HG02840 (cell line): ENCODE data around the gene ZNF213.
A peak's percentile ranks its signal among the peaks of the same experiment; 100 is the strongest.
"Not testable (repeated sequence)": the region's sequence is repeated elsewhere in the genome, so short reads cannot be mapped to it uniquely, and the experiment has no call there.

ENCODE experiments used
- ATAC-seq: cut with Tn5 transposase; IDR thresholded peaks from one replicate; pipeline ENCODE4 v1.9.1; 2021; ENCODE audit warnings: mild to moderate bottlenecking, moderate library complexity, moderate number of reproducible peaks; ENCODE audit not compliant: unreplicated experiment, low FRiP score

ZNF213 gene

DNA sequence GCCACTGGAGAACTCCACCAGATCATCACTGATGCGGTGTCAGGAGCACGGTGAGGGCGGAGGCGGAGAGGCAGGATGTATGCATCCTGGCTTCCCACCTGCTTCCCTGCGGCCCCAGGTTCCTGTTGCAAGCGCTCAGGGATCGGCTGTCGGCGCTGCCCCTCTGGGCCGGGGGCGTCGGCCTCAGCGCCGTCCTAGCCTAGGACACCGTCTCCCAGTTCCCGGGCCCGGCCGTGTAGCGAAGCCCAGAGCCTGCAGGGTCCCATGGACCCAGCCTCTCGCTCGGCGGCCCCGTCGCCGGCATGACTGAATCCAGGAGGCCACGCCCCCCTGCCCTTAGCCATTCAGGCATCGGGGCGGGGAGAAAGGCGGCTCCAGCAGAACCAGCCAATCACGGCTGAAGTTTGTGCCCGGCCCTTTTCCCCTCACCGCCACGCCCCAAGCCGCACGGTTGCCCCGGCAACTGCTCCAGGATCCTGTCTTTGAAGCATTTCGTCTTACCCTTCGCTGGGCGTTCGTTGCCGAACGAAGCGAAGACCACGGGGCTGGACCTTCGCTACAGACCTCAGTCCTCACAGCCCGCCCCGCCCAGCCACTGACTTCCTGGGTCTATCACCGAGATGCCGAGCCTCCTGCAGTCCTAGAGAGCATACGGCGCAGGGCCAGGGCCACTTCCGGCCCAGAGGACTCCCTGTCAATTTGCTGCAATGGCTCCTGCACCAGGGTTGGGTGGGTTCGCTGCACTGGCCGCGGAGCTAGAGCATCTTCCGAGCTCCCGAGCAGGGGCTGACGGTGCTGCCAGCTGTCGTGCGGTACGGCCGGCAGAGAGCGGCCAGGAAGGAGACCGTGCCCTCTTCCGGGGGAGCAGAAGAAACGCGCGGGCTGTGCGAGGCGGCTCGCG lies 10.6 kb upstream of the ZNF213 start:
- peak; percentile 86 for ATAC-seq

GRCh38 chr16:3127745-3128144 lies 7.1 kb upstream of the ZNF213 start:
- ATAC-seq = no peak

GRCh38 chr16:3129137-3130131 lies 5.4 kb upstream of the ZNF213 start:
- ATAC-seq = no peak

DNA sequence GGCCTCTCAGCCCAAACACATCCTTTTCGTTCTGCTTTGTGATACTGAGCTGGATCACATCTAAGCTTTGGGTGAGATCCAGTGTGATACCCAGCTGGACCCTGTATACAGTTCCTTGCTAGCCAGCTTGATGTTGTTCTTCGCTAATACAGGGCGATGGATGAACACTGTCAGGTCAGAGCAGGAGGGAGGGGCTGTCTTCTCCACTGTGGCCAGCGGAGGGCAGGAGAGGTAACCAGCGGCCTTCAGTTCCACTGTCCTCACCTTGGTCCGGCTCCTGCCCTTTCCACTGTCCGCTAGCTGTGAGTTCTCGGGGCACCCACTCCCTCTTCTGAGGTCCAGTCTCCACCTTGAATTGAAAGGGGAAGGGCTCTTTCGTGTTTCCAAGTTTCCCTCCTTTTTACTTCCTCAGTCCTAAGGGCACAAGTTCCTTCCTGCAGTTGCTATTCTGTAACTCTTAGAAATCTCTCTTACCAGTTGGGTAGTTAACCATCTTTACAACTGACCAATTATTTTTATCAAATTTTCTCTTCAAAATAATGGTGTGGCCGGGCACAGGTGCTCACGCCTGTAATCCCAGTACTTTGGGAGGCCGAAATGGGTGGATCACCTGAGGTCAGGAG lies 3.0 kb upstream of the ZNF213 start:
- ATAC-seq = no peak

GRCh38 chr16:3133844-3134243 lies 985 bp upstream of the ZNF213 start:
- ATAC-seq = no peak

GRCh38 chr16:3135126-3135715 lies 392 bp downstream of the ZNF213 start:
- no peak for ATAC-seq

DNA sequence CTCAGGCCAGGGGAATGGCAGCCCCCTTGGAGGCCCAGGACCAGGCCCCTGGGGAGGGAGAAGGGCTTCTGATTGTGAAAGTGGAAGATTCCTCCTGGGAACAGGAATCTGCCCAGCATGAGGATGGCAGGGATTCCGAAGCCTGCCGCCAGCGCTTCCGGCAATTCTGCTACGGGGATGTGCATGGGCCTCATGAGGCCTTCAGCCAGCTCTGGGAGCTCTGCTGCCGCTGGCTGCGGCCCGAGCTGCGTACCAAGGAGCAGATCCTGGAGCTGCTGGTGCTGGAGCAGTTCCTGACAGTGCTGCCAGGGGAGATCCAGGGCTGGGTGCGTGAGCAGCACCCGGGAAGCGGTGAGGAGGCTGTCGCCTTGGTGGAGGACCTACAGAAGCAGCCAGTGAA lies 2.4 kb downstream of the ZNF213 start:
- no peak for ATAC-seq

GRCh38 chr16:3138342-3138741 lies 3.5 kb downstream of the ZNF213 start:
- ATAC-seq = no peak

DNA sequence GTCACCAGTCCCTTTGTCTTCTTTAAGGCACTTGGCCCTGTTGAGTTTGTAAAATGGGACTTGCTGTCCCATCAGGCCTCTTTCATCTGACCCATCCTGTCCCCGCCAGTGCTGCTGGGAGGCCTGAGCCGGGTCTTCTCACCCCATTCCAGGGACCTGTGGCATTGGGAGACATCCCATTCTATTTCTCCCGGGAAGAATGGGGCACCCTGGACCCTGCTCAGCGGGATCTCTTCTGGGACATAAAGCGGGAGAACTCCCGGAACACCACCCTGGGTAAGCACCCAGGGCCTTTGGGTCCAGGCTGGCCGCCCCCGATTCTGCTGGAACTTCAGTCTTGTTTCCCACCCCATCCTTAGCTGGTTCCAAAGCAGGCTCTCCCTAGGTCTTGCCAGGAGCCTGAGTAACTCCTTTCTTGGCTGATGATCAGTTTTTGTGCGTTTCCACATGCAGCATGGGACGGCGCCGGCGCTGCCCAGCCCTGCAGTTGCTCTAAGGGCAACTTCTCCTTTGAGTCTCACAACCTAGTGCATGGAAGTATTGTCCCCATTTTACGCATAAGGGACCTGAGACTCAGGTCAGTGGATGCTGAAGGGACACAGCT lies 4.1 kb downstream of the ZNF213 start:
- ATAC-seq = no peak

DNA sequence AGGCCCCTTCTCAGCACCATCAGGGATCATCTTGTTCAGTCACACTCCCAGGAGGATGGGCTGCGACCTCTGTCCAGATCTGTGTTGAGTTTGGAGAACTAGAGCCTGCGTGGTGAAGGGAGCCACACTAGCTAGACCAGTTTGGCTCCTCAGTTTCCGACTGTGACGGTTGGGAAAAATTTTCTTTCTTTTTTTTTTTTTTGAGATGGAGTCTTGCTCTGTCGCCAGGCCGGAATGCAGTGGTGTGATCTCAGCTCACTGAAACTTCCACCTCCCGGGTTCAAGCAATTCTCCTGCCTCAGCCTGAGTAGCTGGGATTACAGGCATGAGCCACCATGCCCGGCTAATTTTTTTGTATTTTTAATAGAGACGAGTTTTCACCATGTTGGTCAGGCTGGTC lies 4.7 kb downstream of the ZNF213 start:
- not testable (repeated sequence) for ATAC-seq

GRCh38 chr16:3140603-3141427 lies 6.0 kb downstream of the ZNF213 start:
- no peak for ATAC-seq

DNA sequence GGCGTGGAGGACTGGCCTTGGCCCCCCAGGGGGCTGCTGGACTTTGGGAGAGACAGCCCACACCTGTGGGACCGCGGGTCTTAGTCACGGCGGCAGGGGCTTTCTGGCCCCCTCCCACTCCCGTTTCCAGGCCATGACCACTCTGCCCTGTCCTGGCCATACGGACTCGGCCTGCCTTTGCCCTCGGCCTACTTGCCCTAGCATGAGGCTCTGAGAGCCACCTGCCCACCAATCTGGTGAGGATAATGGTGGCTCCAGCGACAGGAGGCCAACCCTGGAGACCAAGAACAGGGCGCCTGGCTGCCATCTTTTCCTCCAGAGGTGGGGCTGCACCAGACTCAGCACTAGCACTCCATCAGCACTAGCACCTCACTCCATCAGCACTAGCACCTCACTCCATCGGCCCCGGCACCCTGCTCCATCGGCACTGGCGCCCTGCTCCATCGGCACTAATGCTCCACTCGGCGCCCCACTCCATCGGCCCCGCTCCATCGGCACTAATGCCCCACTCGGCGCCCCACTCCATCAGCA lies 7.0 kb downstream of the ZNF213 start:
- ATAC-seq = no peak

- ATAC-seq = no peak
Measured at GRCh38 chr16:3142327-3142726, 7.5 kb downstream of the ZNF213 start.

DNA sequence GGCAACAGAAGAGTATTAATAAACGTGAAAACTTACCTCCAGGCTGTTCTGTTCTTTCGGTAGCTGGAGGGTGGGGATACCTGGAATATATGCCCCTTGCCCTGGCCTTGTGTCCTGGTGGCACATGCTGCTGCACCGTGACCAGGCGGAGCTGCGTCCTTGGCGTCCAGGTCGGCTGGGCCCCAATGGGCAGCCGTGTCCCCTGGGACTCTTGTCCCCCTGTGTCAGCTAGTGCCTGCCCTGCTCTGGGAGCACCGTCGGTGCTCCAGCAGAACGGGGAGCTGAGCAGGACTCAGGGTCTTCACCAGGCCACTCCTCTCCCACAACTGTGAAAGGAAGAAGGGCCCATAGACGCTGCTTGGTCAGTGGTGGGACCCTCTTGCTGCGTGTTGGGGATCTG lies 7.9 kb downstream of the ZNF213 start:
- ATAC-seq = no peak

- ATAC-seq = no peak
Measured at GRCh38 chr16:3143189-3143588, 8.4 kb downstream of the ZNF213 start.

DNA sequence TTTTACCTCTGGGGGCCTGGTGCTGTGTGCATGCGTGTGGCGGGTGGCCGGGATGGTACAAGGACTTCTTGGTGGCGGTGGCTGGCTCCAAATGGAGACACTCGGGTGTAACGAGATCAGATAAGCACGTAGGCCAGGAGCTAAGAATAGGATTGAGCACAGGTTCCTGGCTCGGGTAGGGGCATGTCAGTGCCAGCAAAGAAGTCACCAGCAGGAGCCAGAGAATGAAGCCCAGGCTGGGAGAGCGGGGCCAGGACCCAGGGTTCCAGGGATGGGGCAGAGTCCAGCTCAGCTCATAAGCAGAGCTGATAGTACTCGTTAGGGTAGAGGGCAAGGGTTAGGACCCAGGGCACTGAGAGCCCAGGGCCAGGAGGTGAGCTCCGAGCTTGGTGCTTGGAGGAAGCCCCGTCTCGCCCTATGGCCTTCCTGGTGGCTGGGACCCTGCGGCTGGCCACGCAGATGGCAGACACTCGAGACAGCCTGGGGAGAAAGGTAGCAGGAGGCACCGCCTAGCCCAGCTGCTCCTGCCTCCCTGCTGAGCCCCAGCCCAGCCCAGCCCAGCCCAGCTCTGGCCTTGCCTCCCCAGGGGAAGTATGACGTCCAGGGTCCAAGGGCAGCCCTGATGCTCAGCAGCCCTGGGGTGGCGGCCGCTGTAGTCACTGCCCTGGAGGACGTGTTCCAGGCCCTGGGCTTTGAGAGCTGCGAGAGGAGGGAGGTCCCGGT lies 8.9 kb downstream of the ZNF213 start:
- no peak for ATAC-seq

DNA sequence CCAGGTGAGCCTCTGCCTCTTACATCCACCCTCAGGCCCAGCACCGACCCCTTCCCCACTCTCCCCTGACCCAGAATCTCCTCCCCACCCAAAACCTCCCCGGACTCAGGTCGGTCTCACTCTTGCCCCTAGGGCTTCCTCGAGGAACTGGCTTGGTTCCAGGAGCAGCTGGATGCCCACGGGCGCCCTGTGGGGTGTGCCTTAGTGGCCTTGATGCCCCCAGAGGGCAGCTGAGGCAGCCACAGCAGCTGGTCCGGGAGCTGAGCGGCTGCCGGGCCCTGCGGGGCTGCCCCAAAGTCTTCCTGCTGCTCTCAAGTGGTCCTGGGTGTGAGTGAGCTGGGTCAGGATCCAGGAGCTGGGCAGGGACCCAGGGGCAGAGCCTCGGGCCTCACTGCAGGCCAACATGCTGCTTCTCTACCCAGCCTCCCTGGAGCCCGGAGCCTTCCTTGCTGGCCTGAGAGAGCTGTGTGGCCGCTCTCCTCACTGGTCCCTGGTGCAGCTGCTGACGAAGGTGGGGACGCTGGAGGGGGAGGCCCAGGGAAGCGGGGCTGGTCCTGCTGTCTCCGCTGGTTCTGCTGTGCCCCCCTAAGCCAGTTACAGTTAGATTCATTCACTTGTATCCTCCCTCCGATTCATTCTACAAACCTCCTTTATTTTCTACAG lies 9.6 kb downstream of the ZNF213 start:
- no peak for ATAC-seq

DNA sequence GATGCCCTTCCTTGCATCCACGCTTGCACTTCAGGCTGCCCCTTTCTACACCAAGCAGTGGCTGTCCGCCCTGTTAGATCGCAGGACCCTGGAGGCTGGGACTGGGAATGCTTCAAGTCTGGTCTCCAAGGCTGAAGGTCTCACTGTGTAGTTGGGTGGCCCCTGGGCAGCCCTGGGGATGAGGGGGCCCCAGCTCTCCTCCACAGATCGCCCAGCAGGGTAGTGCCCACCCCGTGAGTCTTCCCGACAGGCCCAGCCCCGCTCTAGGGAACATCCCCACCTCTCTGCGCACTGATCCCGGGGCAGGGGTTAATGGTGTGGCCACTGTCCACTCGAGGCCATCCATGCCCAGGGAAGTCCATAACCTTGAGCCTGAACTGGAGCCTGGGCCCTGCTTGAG lies 10.3 kb downstream of the ZNF213 start:
- no peak for ATAC-seq
